GM12892 (cell line): Measurements from ENCODE around the gene MOCOS.

Experiments used
- DNase-seq: peaks from one replicate; pipeline ENCODE4 v3.0.0; 2011; ENCODE audit not compliant: insufficient read length
- FAIRE-seq: peaks from 2 replicates; lab custom pipeline; 2011; peaks lifted over from hg19 to GRCh38; lab: Jason Lieb, UNC
- POLR2A ChIP-seq: IDR thresholded peaks from 2 replicates; pipeline ENCODE4 v1.6.1; 2011; ENCODE audit warnings: low read depth, low read length, control low read depth
- POLR2AphosphoS5 ChIP-seq: IDR thresholded peaks from 2 replicates; pipeline ENCODE4 v1.6.1; 2011; ENCODE audit warnings: low read depth, low read length, control low read depth
- TAF1 ChIP-seq: IDR thresholded peaks from 2 replicates; pipeline ENCODE4 v1.6.1; 2011; ENCODE audit warnings: low read depth, mild to moderate bottlenecking, control low read depth, low read length, borderline replicate concordance

MOCOS gene

DNA sequence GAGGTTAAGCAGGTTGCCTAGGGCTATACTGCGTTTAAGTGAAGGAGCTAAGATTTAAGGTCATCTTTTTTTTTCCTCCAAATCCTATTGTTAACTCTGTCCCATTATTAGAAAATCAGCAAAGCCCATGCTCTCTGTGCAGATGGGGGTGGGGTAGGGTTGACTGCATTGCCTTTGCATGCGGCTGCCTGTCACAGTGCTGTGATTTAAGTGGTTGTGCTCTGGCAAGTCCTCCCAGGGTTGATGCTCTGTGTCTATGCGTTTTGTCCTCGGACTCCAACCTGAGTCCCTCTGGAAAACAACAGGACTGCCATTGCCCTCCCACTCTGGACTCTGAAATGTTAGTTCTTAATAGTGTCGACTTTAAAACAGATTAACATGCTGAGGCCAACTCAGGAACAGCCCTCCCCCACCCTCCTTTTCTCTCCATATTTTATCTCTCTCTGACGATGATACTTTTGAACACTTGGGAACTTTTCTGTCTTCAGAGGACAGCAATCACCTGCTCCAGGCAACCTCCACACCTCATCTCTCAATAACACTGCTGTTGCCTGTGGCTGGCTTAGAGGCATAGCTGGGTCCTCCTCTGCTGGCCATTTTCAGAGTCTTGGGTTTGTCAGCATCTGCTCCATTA lies 116.0 kb downstream of the MOCOS start:
- FAIRE-seq: no peak
- TF ChIP-seq POLR2A (no peak), TAF1 (no peak), POLR2AphosphoS5 (no peak)
- no peak for DNase-seq

DNA sequence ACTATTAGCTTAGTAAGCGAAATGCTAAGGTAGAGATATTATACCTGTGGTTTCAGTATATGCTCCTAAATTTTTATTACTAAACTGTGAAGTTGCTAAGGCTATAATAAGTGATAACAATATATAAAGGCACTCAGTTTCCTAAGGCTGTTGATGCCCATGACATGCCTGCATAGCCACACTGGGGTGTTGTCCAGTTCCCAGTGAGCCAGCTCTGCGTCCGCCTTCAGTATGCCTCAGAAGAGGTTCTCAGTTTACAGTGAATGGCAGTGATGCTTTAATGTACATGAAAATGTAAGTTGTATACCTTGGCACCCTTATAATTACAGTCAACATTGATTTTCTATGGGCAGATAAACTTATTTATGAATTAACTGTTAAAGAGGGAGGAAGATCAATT lies 117.4 kb downstream of the MOCOS start:
- no peak for FAIRE-seq
- DNase-seq: no peak
- no peak for TF ChIP-seq POLR2AphosphoS5

DNA sequence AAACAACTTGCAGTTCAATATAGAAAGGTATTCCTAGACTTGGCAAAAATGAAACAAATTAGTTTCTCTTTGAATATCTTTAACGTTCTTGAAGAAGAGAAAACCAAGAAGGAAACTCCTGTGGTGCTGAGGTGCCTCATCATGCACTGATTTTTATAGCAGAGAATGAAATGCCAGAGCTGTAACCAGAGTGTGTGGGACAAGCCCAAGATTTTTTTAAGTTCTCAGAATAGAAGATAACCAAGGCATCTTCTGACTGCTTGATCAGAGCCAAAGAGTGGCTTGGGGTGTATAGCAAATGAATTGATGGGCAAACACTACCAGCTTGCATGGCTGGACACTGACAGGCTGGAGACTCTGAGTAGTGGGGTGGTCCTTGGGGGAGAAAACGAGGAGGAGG lies 118.1 kb downstream of the MOCOS start:
- TF ChIP-seq POLR2AphosphoS5: no peak
- no peak for TF ChIP-seq TAF1
- TF ChIP-seq POLR2A: no peak
- DNase-seq (no peak), FAIRE-seq (no peak)

DNA sequence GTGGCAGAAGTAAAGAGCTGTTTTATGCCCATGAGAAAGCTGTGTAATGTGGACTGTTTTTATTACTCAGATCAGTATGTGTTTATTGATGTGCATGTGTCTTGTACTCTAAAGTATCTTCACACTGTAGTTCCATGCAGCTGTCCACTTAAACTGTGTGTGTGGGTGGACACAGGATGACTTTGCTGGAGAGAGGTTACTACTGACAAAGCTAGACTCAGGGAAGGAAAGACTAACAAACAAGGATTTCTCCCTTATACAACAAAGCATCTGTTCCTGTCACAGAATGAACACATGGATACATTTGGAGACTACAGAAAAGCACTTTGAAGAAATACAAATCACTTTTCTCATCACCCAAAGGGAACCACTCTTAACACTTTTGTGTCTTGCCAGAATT lies 120.2 kb downstream of the MOCOS start:
- no peak for DNase-seq
- no peak for TF ChIP-seq TAF1
- no peak for TF ChIP-seq POLR2A
- no peak for TF ChIP-seq POLR2AphosphoS5
- FAIRE-seq: no peak

DNA sequence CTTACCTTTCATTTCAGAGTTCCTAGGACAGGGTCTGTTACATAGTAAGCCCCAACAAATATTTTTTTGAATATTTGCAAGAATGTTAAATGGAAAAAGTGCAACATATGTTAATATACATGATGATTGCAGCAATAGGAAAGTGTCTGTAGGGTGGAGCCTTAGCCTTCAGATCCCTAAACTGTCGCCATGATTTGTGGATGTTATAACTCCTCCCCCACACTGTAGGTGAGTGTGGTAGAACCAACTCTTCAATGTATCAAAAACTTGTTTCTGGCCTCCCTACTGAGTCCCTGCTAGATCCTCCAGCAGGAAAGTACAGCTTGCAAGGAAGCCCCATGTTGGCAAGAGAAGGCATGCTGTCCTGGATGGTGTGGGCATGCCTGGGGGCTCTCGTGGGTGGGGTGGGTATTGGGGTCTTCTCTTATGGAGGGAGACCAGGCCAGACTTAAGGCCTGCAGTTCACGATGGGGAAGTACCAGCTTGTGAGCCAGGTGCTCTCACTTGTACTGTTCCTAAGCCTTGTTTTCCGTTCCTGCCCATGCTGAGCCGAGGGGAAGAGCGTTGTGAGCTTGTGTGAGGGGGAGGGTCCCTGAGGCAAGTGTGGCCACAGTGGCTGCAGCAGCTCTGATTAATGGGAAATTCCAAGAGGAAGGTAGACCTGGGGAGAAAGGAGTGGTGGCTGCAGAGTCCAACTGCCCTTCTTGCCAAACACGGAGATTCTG lies 121.6 kb downstream of the MOCOS start:
- FAIRE-seq (no peak), DNase-seq (no peak)
- TF ChIP-seq TAF1 (no peak), POLR2A (no peak), POLR2AphosphoS5 (no peak)

DNA sequence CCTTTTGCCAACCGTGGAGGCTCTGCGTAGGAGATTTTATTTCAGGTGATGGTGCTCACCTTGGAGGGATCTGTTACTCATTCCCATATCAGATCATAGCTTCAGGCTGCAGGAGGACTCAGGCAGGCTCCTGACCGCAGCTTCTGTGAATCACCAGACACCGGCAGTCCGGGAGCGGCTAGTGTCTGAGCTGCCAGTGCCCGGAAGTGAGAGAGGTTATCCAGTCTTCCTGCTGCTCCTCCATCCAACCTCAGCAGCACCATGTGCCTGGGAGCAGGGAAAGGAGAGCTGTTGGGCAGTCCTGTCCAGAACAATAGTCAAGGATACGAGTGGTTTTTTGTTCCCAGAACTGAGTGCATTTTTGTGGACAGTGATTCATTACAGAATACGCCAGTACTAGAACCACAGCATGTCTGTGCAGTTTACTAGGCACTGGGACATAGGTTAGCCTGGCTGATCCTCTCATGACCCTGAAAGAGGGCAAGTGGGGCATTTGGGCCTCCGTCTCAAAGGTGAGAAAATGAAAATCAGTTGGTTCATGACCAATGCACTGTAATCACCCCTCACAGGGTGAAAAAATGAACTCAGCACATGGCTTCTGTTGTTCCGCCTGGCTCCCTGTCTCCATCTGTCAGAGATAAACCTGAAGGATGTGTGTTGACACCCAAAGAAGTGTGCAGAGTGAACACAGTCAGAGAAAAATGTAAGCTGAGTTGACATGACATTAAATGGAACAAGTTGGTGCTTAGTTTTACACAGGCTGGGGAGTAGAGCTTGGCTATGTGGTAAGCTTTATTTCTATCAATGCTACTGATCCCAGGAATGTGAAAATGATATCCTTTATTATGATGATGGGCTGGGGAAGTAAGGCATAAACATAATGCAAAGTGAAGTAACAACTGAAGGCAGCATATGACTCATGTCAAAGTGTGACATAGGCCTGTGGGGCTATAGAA lies 122.4 kb downstream of the MOCOS start:
- no peak for FAIRE-seq
- no peak for DNase-seq
- TF ChIP-seq TAF1 (no peak), POLR2A (no peak), POLR2AphosphoS5 (no peak)

- DNase-seq: no peak
- FAIRE-seq: no peak
Observed at GRCh38 chr18:36311026-36311570, 123.8 kb downstream of the MOCOS start.

GRCh38 chr18:36312806-36313395 lies 125.6 kb downstream of the MOCOS start:
- DNase-seq (no peak), FAIRE-seq (no peak)
- TF ChIP-seq POLR2AphosphoS5 (no peak), TAF1 (no peak), POLR2A (no peak)

More at GRCh38 chr18:36311026-36311570, 123.8 kb downstream of the MOCOS start:
- no peak for TF ChIP-seq POLR2A
- TF ChIP-seq POLR2AphosphoS5: no peak
- no peak for TF ChIP-seq TAF1

DNA sequence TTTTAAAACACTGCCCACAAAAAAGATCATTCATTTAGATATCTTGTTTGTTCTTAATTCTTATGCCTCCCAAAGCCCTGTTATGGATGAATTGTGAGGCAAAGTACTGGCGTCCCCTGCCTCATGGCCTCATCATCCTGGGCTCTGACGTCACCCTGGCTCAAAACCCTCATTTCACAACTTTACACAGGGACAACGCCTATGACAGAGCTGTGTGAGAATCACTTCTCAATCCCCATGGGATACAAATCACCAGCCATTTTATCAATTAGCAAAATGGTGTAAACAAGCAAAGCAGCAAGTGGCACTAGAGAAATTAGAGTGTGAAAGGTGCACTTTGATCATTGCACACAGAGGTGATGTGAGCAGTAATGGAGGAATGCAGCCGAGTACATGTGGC lies 126.8 kb downstream of the MOCOS start:
- FAIRE-seq (no peak), DNase-seq (no peak)
- no peak for TF ChIP-seq POLR2AphosphoS5
- no peak for TF ChIP-seq POLR2A
- no peak for TF ChIP-seq TAF1

GRCh38 chr18:36314754-36315153 lies 127.5 kb downstream of the MOCOS start:
- FAIRE-seq (no peak), DNase-seq (no peak)
- TF ChIP-seq TAF1: no peak
- TF ChIP-seq POLR2A: no peak
- TF ChIP-seq POLR2AphosphoS5: no peak

GRCh38 chr18:36315736-36316135 lies 128.4 kb downstream of the MOCOS start:
- FAIRE-seq (no peak), DNase-seq (no peak)
- no peak for TF ChIP-seq TAF1
- no peak for TF ChIP-seq POLR2AphosphoS5
- TF ChIP-seq POLR2A: no peak
